GM18951 (cell line): ENCODE measurements around the gene STARD4.
A peak's percentile ranks its signal among the peaks of the same experiment; 100 is the strongest.

ENCODE experiments used
- POLR2A ChIP-seq: IDR thresholded peaks from 4 replicates; pipeline ENCODE4 v1.6.1; 2011; ENCODE audit warnings: mild to moderate bottlenecking; ENCODE audit not compliant: insufficient read length, insufficient read depth; ENCODE audit errors: extremely low read depth
- in situ Hi-C: fragments of 300-500 bp; cut with MboI; formaldehyde crosslinking; loops from one replicate; pipeline ENCODE4 v1.12.0; 2022; ENCODE audit warnings: low sequenced_read_pairs, mixed read lengths, inconsistent platforms; ENCODE audit not compliant: unreplicated experiment

STARD4 gene, protein sequence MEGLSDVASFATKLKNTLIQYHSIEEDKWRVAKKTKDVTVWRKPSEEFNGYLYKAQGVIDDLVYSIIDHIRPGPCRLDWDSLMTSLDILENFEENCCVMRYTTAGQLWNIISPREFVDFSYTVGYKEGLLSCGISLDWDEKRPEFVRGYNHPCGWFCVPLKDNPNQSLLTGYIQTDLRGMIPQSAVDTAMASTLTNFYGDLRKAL

GRCh38 chr5:111512375-111513130 is at the start of gene STARD4:
Gene STARD4, minus strand, starts transcription at chr5:111512535. Its CDS starts 5,102 bp downstream, at chr5:111507433.
- in situ Hi-C loops = no loop called here
- TF ChIP-seq POLR2A = peak; percentile 99

GRCh38 chr5:111559680-111560079 is 47.3 kb upstream of the STARD4 start:
- no peak for TF ChIP-seq POLR2A
- in situ Hi-C loops = no loop called here

- in situ Hi-C loops = no loop called here
- no peak for TF ChIP-seq POLR2A
Measured at GRCh38 chr5:111557686-111558085, 45.4 kb upstream of the STARD4 start.

- in situ Hi-C loops = no loop called here
- TF ChIP-seq POLR2A = no peak
Measured at GRCh38 chr5:111557111-111557510, 44.8 kb upstream of the STARD4 start.

DNA sequence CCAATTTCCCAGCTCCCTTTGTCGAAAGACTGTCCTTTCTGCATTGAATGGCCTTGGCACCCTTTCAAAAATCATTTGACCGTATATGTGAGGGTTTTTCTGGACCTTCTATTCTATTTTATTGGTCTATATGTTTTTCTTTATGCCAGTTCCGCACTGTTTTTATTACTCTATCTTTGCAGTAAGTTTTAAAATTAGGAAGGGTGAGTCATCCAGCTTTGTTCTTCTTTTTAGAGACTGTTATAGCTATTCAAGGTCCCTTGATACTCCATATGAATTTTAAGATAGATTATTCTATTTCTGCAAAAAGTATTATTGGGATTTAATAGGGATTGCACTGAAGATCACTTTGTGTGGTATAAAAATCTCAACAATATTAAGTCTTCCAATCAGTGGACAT is 44.2 kb upstream of the STARD4 start:
- in situ Hi-C loops = no loop called here
- TF ChIP-seq POLR2A = no peak

GRCh38 chr5:111555760-111556159 is 43.4 kb upstream of the STARD4 start:
- no peak for TF ChIP-seq POLR2A
- in situ Hi-C loops = no loop called here

GRCh38 chr5:111553868-111554267 is 41.5 kb upstream of the STARD4 start:
- no peak for TF ChIP-seq POLR2A
- in situ Hi-C loops = loop anchor here (5.0 kb wide), 1 partner anchor 593 kb away; no protein-coding TSS in a partner anchor

DNA sequence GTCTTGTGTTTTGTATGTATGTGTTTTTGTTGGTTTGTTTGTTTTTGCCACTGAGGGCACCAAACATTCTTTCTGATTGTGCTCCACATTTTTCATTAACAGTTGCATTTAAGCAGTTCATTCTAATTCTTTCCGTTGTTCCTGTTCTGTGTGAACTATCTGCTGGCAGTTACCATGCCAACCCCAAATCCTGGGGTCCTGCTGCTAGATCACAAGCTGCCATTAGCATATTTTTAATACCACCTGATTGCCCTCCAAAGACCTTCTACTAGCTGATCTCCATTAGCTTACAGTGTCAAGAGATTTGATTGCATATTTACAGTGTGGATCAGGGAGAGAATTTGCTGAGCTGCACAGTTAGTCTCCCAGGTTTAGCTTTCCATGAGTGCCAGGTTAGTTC is 40.6 kb upstream of the STARD4 start:
- TF ChIP-seq POLR2A = no peak
- in situ Hi-C loops = loop anchor here (5.0 kb wide), 1 partner anchor 594 kb away; no protein-coding TSS in a partner anchor

- in situ Hi-C loops = loop anchor here (5.0 kb wide), 1 partner anchor 595 kb away; no protein-coding TSS in a partner anchor
Measured at GRCh38 chr5:111552492-111552891, 40.2 kb upstream of the STARD4 start.

DNA sequence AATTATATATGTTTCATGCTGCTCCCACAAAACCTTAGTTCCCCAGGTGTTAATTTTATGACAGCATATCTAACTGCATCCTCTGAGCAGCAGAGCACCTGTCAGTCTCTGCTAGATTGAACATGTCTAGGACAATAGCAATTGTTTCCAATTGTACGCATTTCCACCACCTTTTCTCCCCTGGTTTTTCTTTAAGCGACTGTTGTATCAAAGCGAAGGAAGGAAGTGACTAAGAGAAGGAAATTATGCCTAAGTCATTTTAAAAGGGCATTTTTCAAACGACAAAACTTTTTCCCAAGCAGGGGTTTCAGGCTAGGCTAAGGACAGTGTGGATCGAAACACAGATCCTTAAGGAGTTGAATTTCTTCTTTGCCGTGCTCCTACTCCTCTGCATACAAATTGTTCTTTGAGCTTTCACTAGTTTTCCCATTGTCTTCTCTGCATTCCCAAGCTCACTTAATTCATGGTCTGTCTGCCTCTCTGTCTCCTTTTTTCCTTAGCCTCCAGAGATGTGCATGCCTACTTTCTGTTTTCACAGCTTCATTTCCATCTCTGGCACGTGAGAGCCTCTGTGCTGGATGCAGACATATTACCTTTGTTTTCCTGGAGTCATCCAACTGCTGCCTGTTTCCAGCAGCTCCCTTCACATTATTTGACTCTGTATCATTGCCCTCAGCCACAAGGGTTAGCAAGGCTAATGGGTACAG is 39.4 kb upstream of the STARD4 start:
- TF ChIP-seq POLR2A = no peak
- in situ Hi-C loops = loop anchor here (5.0 kb wide), 1 partner anchor 596 kb away; no protein-coding TSS in a partner anchor

More at GRCh38 chr5:111552492-111552891, 40.2 kb upstream of the STARD4 start:
- TF ChIP-seq POLR2A = no peak

GRCh38 chr5:111551161-111551560 is 38.8 kb upstream of the STARD4 start:
- no peak for TF ChIP-seq POLR2A
- in situ Hi-C loops = loop anchor here (5.0 kb wide), 1 partner anchor 596 kb away; no protein-coding TSS in a partner anchor

- in situ Hi-C loops = loop anchor here (5.0 kb wide), 1 partner anchor 597 kb away; no protein-coding TSS in a partner anchor
- TF ChIP-seq POLR2A = no peak
Measured at GRCh38 chr5:111550282-111551020, 38.1 kb upstream of the STARD4 start.
